NCI-H510A treated with DMSO at 0.1 percent for 48 hours (cell line): ENCODE measurements around the gene PRKG2.

Experiments
- DNase-seq: peaks from one replicate; lab custom pipeline; 2025; lab: John Stamatoyannopoulos, UW

PRKG2 gene

GRCh38 chr4:81039351-81039972, 175.6 kb downstream of the PRKG2 start:
- DNase-seq = no peak

GRCh38 chr4:81038636-81039350, 176.2 kb downstream of the PRKG2 start:
- DNase-seq = no peak
